SU-DHL-6 (cell line): ENCODE data around the gene SUGCT.

ENCODE experiments used
- H2AFZ ChIP-seq: fragments of 200-600 bp; sonication (generic); 2 replicates; pipeline ENCODE4 v1.6.1; 2014; ENCODE audit warnings: low read depth, mild to moderate bottlenecking, moderate library complexity, mixed read lengths, antibody characterized with exemption, low read length; ENCODE audit not compliant: severe bottlenecking
- H3F3A ChIP-seq: fragments of 200-600 bp; shearing (Covaris generic); 2 replicates; pipeline ENCODE4 v1.6.0; 2016; ENCODE audit warnings: antibody characterized with exemption, mild to moderate bottlenecking; ENCODE audit not compliant: insufficient read depth
- H3K27ac ChIP-seq: fragments of 200-600 bp; sonication (generic); 2 replicates; pipeline ENCODE4 v1.5.1; 2016; ENCODE audit warnings: low read depth, mild to moderate bottlenecking, low read length, moderate library complexity, mixed read lengths
- H3K27me3 ChIP-seq: fragments of 200-600 bp; sonication (generic), shearing (Covaris generic); 2 replicates; pipeline ENCODE4 v1.6.0; 2014; ENCODE audit warnings: mild to moderate bottlenecking, low read length
- H3K36me3 ChIP-seq: fragments of 200-600 bp; sonication (generic); 2 replicates; pipeline ENCODE4 v1.6.1; 2014; ENCODE audit warnings: mild to moderate bottlenecking, low read length, mixed read lengths
- H3K4me2 ChIP-seq: fragments of 300-600, 200-600 bp; shearing (Covaris generic), sonication (generic); 2 replicates; pipeline ENCODE4 v1.6.0; 2014; ENCODE audit warnings: low read length, low read depth, mild to moderate bottlenecking; ENCODE audit not compliant: poor library complexity, severe bottlenecking
- H3K4me3 ChIP-seq: fragments of 200-600 bp; sonication (generic); 2 replicates; pipeline ENCODE4 v1.5.1; 2014; ENCODE audit warnings: antibody characterized with exemption, low read length, mild to moderate bottlenecking, mixed read lengths; ENCODE audit not compliant: insufficient read depth, poor library complexity, severe bottlenecking
- H3K79me2 ChIP-seq: fragments of 200-600 bp; sonication (generic); 2 replicates; pipeline ENCODE4 v1.6.1; 2014; ENCODE audit warnings: mild to moderate bottlenecking, low read length, moderate library complexity; ENCODE audit not compliant: insufficient read depth
- H3K9ac ChIP-seq: fragments of 200-600 bp; sonication (generic); 2 replicates; pipeline ENCODE4 v1.7.0; 2014; ENCODE audit warnings: mild to moderate bottlenecking, low read length
- H3K9me2 ChIP-seq: fragments of 200-600 bp; sonication (generic); replicated peaks from 2 replicates; pipeline ENCODE4 v1.6.1; 2014; ENCODE audit warnings: low read length; ENCODE audit not compliant: insufficient read depth
- H3K9me3 ChIP-seq: fragments of 200-600 bp; sonication (generic); 2 replicates; pipeline ENCODE4 v1.6.1; 2014; ENCODE audit warnings: low read length, mixed read lengths; ENCODE audit not compliant: insufficient read depth
- H4K20me1 ChIP-seq: fragments of 200-600 bp; sonication (generic); 2 replicates; pipeline ENCODE4 v1.6.1; 2014; ENCODE audit warnings: low read depth, mild to moderate bottlenecking, antibody characterized with exemption, low read length, moderate library complexity, mixed read lengths
- CTCF ChIP-seq: fragments of 200-600 bp; sonication (generic); IDR thresholded peaks from one replicate; pipeline ENCODE4 v1.5.1; 2017; ENCODE audit warnings: antibody characterized with exemption, mild to moderate bottlenecking, low read length, moderate library complexity; ENCODE audit not compliant: insufficient read depth, poor library complexity, severe bottlenecking
- EZH2phosphoT487 ChIP-seq: fragments of 200-600 bp; sonication (generic), shearing (Covaris generic); conservative IDR thresholded peaks from 2 replicates; pipeline ENCODE4 v1.6.1; 2018; ENCODE audit warnings: mild to moderate bottlenecking, antibody characterized with exemption, low read length, moderate library complexity, mixed read lengths

Gene SUGCT

DNA sequence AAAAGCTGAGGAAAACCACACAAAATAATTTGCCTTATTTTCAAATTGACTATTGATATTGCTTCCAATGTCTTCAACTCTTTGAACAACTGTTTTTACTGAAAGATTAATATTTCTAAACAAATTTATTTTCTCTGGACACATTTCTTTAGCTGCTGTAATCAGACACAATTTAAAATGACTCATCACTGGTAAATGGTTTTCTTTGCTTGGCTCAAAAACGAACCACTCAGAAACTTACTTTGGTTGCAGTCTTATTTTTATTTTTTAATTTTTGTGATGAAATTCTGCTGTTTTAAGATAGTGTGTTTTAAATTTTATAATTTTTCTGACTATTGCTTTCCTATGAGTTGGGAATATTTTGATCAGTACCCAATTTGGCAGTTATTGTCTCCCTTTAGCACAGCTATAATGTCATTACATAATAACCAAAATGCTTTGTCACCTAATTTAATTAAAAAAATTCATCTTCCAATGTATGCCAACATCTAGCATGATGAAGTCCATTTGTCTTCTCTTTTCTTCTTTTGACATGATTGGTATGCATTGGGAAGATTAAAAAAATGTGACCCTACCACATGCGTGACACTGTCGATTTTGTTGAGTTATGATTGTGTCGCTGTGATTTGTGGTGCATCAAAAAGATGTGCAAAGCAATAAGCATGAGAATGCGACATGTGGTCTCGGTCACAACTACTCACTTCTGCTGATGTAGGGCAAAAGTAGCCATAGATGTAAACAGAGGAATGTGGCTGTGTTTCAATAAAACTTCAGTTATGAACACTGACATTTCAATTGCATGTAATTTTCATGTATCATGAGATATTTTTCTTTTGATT lies 222.3 kb downstream of the SUGCT start:
- H3K27ac ChIP-seq = no peak overlapping the region
- no peak overlapping the region for H3K4me3 ChIP-seq
- no peaks in the 10 kb centered on the region for H3K79me2 ChIP-seq
- H4K20me1 ChIP-seq = no peaks in the 10 kb centered on the region
- no peaks in the 10 kb centered on the region for H3F3A ChIP-seq
- H3K36me3 ChIP-seq = no peaks in the 10 kb centered on the region
- no peak overlapping the region for H2AFZ ChIP-seq
- H3K27me3 ChIP-seq = no peaks in the 10 kb centered on the region
- H3K9ac ChIP-seq = no peak overlapping the region
- H3K9me2 ChIP-seq = no peaks in the 10 kb centered on the region
- no peaks in the 10 kb centered on the region for H3K9me3 ChIP-seq
- H3K4me2 ChIP-seq = no peak overlapping the region
- TF ChIP-seq EZH2phosphoT487 = no peak
- no peak for TF ChIP-seq CTCF

GRCh38 chr7:40369641-40370277 lies 235.0 kb downstream of the SUGCT start:
- no peaks in the 10 kb centered on the region for H3F3A ChIP-seq
- no peak overlapping the region for H3K4me3 ChIP-seq
- H3K4me2 ChIP-seq = no peak overlapping the region
- H3K27me3 ChIP-seq = peaks cover 2% of the 10 kb centered on the region; the same call in 1 of the 2 replicates
- no peak overlapping the region for H3K9ac ChIP-seq
- no peaks in the 10 kb centered on the region for H3K79me2 ChIP-seq
- TF ChIP-seq EZH2phosphoT487 = no peak
- no peak for TF ChIP-seq CTCF
- H3K36me3 ChIP-seq = no peaks in the 10 kb centered on the region
- H3K27ac ChIP-seq = no peak overlapping the region
- H2AFZ ChIP-seq = no peak overlapping the region
- no peaks in the 10 kb centered on the region for H3K9me2 ChIP-seq
- no peaks in the 10 kb centered on the region for H3K9me3 ChIP-seq
- no peaks in the 10 kb centered on the region for H4K20me1 ChIP-seq

DNA sequence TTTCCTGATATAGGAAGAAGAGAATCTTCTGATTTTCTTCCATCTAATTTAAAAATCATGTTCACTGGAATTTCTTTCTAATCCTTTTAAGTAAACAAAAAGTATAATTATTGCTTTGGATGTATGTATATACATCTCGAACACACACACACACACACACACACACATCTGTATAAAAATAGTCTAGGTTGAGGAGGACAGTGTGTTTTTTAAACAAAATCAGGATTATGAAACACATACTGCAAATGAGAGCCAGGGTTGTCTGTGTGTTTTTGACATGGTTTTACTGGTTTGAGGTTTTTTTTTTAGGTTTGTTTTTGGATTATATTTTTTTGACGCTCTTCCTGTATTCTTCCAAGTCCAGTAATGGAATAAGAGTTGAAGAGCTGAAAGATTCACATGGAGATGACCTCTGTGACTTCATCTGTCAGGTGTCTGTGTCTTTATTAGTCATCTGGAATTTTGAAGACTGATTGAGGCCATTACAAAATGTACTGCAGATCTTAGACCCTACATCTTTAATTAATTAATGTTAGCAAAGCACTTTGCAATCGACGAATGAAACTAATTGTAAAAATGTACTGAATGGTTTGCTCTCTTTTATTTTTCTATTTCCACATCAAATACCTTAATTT lies 237.1 kb downstream of the SUGCT start:
- no peaks in the 10 kb centered on the region for H3K36me3 ChIP-seq
- H3K4me2 ChIP-seq = no peak overlapping the region
- no peak overlapping the region for H3K27ac ChIP-seq
- no peaks in the 10 kb centered on the region for H3K79me2 ChIP-seq
- H3K9me2 ChIP-seq = no peaks in the 10 kb centered on the region
- no peaks in the 10 kb centered on the region for H4K20me1 ChIP-seq
- no peaks in the 10 kb centered on the region for H3K9me3 ChIP-seq
- H3F3A ChIP-seq = no peaks in the 10 kb centered on the region
- no peak for TF ChIP-seq EZH2phosphoT487
- TF ChIP-seq CTCF = no peak
- H3K9ac ChIP-seq = no peak overlapping the region
- peaks cover 2% of the 10 kb centered on the region; the same call in 1 of the 2 replicates for H3K27me3 ChIP-seq
- H3K4me3 ChIP-seq = no peak overlapping the region
- H2AFZ ChIP-seq = no peak overlapping the region
